Choroid plexus epithelial cell (primary cell): ENCODE measurements around the gene CD4.

Experiments used
- DNase-seq: peaks from one replicate; pipeline ENCODE4 v3.0.0-alpha.2; 2010; ENCODE audit warnings: low read depth
- H3K4me3 ChIP-seq: 2 replicates; pipeline ENCODE4 v1.5.1; 2011; ENCODE audit warnings: low read depth, mild to moderate bottlenecking, control low read depth, low read length, moderate library complexity
- CTCF ChIP-seq: conservative IDR thresholded peaks from 2 replicates; pipeline ENCODE4 v1.5.1; 2011; ENCODE audit warnings: low read depth, mild to moderate bottlenecking, control low read depth, inconsistent platforms, low read length, moderate library complexity

Gene CD4

GRCh38 chr12:6778574-6779550, 10.5 kb upstream of the CD4 start:
- peak; percentile 96 for TF ChIP-seq CTCF
- H3K4me3 ChIP-seq, result peak overlapping the region; percentile 53
- DNase-seq, result peak; percentile 95

GRCh38 chr12:6779708-6780432, 9.5 kb upstream of the CD4 start:
- H3K4me3 ChIP-seq, result no peak overlapping the region
- TF ChIP-seq CTCF, result no peak
- DNase-seq, result no peak

- no peak for DNase-seq
- H3K4me3 ChIP-seq, result no peak overlapping the region
- no peak for TF ChIP-seq CTCF
These were observed 8.8 kb upstream of the CD4 start for GRCh38 chr12:6780573-6780972.

- no peak overlapping the region for H3K4me3 ChIP-seq
- no peak for TF ChIP-seq CTCF
- DNase-seq, result no peak
These were observed 7.2 kb upstream of the CD4 start for GRCh38 chr12:6782119-6782518.

GRCh38 chr12:6782850-6783566, 6.3 kb upstream of the CD4 start:
- no peak overlapping the region for H3K4me3 ChIP-seq
- no peak for TF ChIP-seq CTCF
- no peak for DNase-seq

- no peak overlapping the region for H3K4me3 ChIP-seq
- DNase-seq, result no peak
- TF ChIP-seq CTCF, result no peak
These were observed 5.5 kb upstream of the CD4 start for GRCh38 chr12:6783828-6784227.
